H1 (cell line): ENCODE data around the gene CACNA2D1. TPM values are rescaled to one million over a fixed set of nuclear protein-coding genes. Genes with fewer than 3 reads are reported as not detected.

Experiments used
- CTCF ChIA-PET: fragments of 300-600 bp; sonication (Branson Sonifier 250); formaldehyde crosslinking; loops from one replicate; lab custom pipeline; 2021; ENCODE audit not compliant: partially characterized antibody; lab: Charles Lee
- POLR2A ChIA-PET: fragments of 300-600 bp; sonication (Branson Sonifier 250); formaldehyde crosslinking; loops from one replicate; lab custom pipeline; 2021; ENCODE audit warnings: inconsistent platforms; ENCODE audit not compliant: partially characterized antibody; lab: Charles Lee
- DNase-seq, 2 experiments: peaks; one replicate each; pipeline versions ENCODE4 v3.0.0 to v3.0.0-alpha.2; 2010 to 2022; ENCODE audit warnings: low spot score in 2 of 2, low read depth in 1 of 2, mixed read lengths in 1 of 2
- FAIRE-seq: peaks from 2 replicates; lab custom pipeline; 2011; peaks lifted over from hg19 to GRCh38; lab: Jason Lieb, UNC
- H2AFZ ChIP-seq: 2 replicates; pipeline ENCODE4 v1.8.1; 2012; ENCODE audit warnings: low read length, inconsistent platforms
- H2AK5ac ChIP-seq: 2 replicates; pipeline ENCODE4 v1.6.1; 2013; ENCODE audit warnings: low read depth, low read length
- H2BK120ac ChIP-seq: replicated peaks from 2 replicates; pipeline ENCODE3; 2013; ENCODE audit warnings: low read depth, low read length, inconsistent platforms
- H2BK12ac ChIP-seq: 2 replicates; pipeline ENCODE4 v1.6.1; 2013; ENCODE audit warnings: low read depth, low read length
- H2BK15ac ChIP-seq: 2 replicates; pipeline ENCODE4 v1.6.1; 2013; ENCODE audit warnings: low read length
- H2BK20ac ChIP-seq: 2 replicates; pipeline ENCODE4 v1.6.1; 2013; ENCODE audit warnings: low read length
- H2BK5ac ChIP-seq: 2 replicates; pipeline ENCODE4 v1.6.1; 2013; ENCODE audit warnings: low read depth, low read length
- H3K14ac ChIP-seq: 2 replicates; pipeline ENCODE4 v1.6.1; 2013; ENCODE audit warnings: inconsistent platforms; ENCODE audit not compliant: insufficient read length
- H3K18ac ChIP-seq: 2 replicates; pipeline ENCODE4 v1.6.1; 2013; ENCODE audit warnings: low read length; ENCODE audit errors: extremely low read depth
- H3K23ac ChIP-seq: 2 replicates; pipeline ENCODE4 v1.6.1; 2013; ENCODE audit warnings: inconsistent platforms; ENCODE audit not compliant: insufficient read length
- H3K23me2 ChIP-seq: 2 replicates; pipeline ENCODE4 v1.6.1; 2013; ENCODE audit warnings: low read depth, low read length
- H3K27ac ChIP-seq: 2 replicates; pipeline ENCODE4 v1.6.1; 2011; ENCODE audit warnings: low read depth, low read length, inconsistent platforms
- H3K27me3 ChIP-seq, 4 experiments: replicated peaks in 1 of 4; 1 replicate in 1 of 4; 2 replicates in 3 of 4; pipeline versions ENCODE4 v1.6.1 to v1.8.1; 2011 to 2013; ENCODE audit warnings: low read length in 3 of 4, mild to moderate bottlenecking in 3 of 4, inconsistent platforms in 2 of 4, mixed read lengths in 2 of 4, moderate library complexity in 1 of 4; ENCODE audit not compliant: control insufficient read depth in 3 of 4, insufficient read depth in 3 of 4; ENCODE audit errors: extremely low read depth in 1 of 4
- H3K36me3 ChIP-seq, 4 experiments: 2 replicates each; pipeline versions ENCODE4 v1.6.1 to v1.8.1; 2011 to 2013; ENCODE audit warnings: mild to moderate bottlenecking in 4 of 4, low read length in 3 of 4, moderate library complexity in 2 of 4, control low read depth in 1 of 4, inconsistent platforms in 1 of 4; ENCODE audit not compliant: insufficient read depth in 4 of 4, control insufficient read depth in 2 of 4
- H3K4ac ChIP-seq: replicated peaks from 2 replicates; pipeline ENCODE3; 2013; ENCODE audit warnings: low read length, low read depth, mixed read lengths, inconsistent platforms; ENCODE audit not compliant: insufficient read length
- H3K4me1 ChIP-seq, 4 experiments: replicated peaks in 1 of 4; 1 replicate in 1 of 4; 2 replicates in 3 of 4; pipeline versions ENCODE4 v1.6.1 to v1.8.1; 2011 to 2013; ENCODE audit warnings: low read length in 3 of 4, inconsistent platforms in 2 of 4, mixed read lengths in 1 of 4; ENCODE audit not compliant: insufficient read depth in 4 of 4, control insufficient read depth in 3 of 4
- H3K4me2 ChIP-seq, 2 experiments: 2 replicates each; pipeline versions ENCODE4 v1.6.1 to v1.8.1; 2011 to 2013; ENCODE audit warnings: low read depth in 2 of 2, low read length in 2 of 2, control low read depth in 1 of 2, inconsistent platforms in 1 of 2, mild to moderate bottlenecking in 1 of 2; ENCODE audit not compliant: insufficient read depth in 1 of 2
- H3K4me3 ChIP-seq, 4 experiments: fragments of 200-600, 300-600 bp in 1 of 4; sonication (generic), shearing (Covaris generic), sonication (Bioruptor Twin) in 1 of 4; 2 replicates each; pipeline versions ENCODE4 v1.5.1 to v1.8.1; 2011 to 2016; ENCODE audit warnings: low read length in 4 of 4, low read depth in 3 of 4, control low read depth in 2 of 4, inconsistent platforms in 2 of 4, mild to moderate bottlenecking in 2 of 4, mixed read lengths in 1 of 4, moderate library complexity in 1 of 4; ENCODE audit not compliant: insufficient read depth in 2 of 4; ENCODE audit errors: extremely low read depth in 1 of 4
- H3K56ac ChIP-seq: replicated peaks from 2 replicates; pipeline ENCODE3; 2013; ENCODE audit warnings: low read depth, mild to moderate bottlenecking, mixed read lengths, low read length, inconsistent platforms; ENCODE audit not compliant: insufficient read length
- H3K79me1 ChIP-seq: 2 replicates; pipeline ENCODE4 v1.6.1; 2013; ENCODE audit warnings: low read depth, low read length, control low read depth
- H3K79me2 ChIP-seq, 2 experiments: 2 replicates each; pipeline versions ENCODE4 v1.6.1 to v1.8.1; 2012 to 2013; ENCODE audit warnings: low read length in 2 of 2, mild to moderate bottlenecking in 2 of 2, inconsistent platforms in 1 of 2; ENCODE audit not compliant: insufficient read depth in 2 of 2, control insufficient read depth in 1 of 2
- H3K9ac ChIP-seq, 4 experiments: replicated peaks in 1 of 4; 1 replicate in 1 of 4; 2 replicates in 3 of 4; pipeline versions ENCODE4 v1.6.1 to v1.8.1; 2011 to 2013; ENCODE audit warnings: low read depth in 3 of 4, low read length in 3 of 4, control low read depth in 2 of 4, mild to moderate bottlenecking in 2 of 4, moderate library complexity in 2 of 4, inconsistent platforms in 1 of 4; ENCODE audit errors: extremely low read depth in 1 of 4
- H3K9me3 ChIP-seq, 2 experiments: 2 replicates each; pipeline versions ENCODE4 v1.6.1 to v1.8.1; 2012 to 2013; ENCODE audit warnings: mild to moderate bottlenecking in 2 of 2, moderate library complexity in 2 of 2, control low read depth in 1 of 2, inconsistent platforms in 1 of 2, low read depth in 1 of 2, low read length in 1 of 2, mixed read lengths in 1 of 2; ENCODE audit not compliant: insufficient read depth in 2 of 2
- H4K20me1 ChIP-seq, 2 experiments: replicated peaks in 1 of 2; 2 replicates each; pipeline versions ENCODE3 to v1.8.1; 2011 to 2013; ENCODE audit warnings: inconsistent platforms in 2 of 2, low read length in 2 of 2, mild to moderate bottlenecking in 1 of 2; ENCODE audit not compliant: insufficient read depth in 2 of 2, control insufficient read depth in 1 of 2
- H4K5ac ChIP-seq: 2 replicates; pipeline ENCODE4 v1.6.1; 2013; ENCODE audit warnings: low read length, low read depth, mixed read lengths, inconsistent platforms; ENCODE audit not compliant: insufficient read length
- H4K8ac ChIP-seq: 2 replicates; pipeline ENCODE4 v1.8.0; 2013; ENCODE audit warnings: mild to moderate bottlenecking, moderate library complexity, low read length, inconsistent platforms; ENCODE audit not compliant: insufficient read depth; ENCODE audit errors: extremely low read depth
- H4K91ac ChIP-seq: replicated peaks from 2 replicates; pipeline ENCODE3; 2013; ENCODE audit warnings: low read length, mixed read lengths, inconsistent platforms; ENCODE audit not compliant: insufficient read length
- E2F6 ChIP-seq: IDR thresholded peaks from 2 replicates; pipeline ENCODE4 v1.6.1; 2012; ENCODE audit warnings: inconsistent platforms
- JUN ChIP-seq: IDR thresholded peaks from 2 replicates; pipeline ENCODE4 v1.6.1; 2011; ENCODE audit warnings: low read depth, mild to moderate bottlenecking, improper control_type of control experiment, low read length
- JUND ChIP-seq: IDR thresholded peaks from 2 replicates; pipeline ENCODE4 v1.6.1; 2011; ENCODE audit warnings: mild to moderate bottlenecking, improper control_type of control experiment, low read length
- MAFK ChIP-seq: IDR thresholded peaks from 2 replicates; pipeline ENCODE4 v1.6.1; 2012; ENCODE audit warnings: low read depth, mild to moderate bottlenecking, improper control_type of control experiment, low read length
- POLR2AphosphoS5 ChIP-seq: IDR thresholded peaks from 2 replicates; pipeline ENCODE4 v1.6.1; 2011; ENCODE audit warnings: low read depth, low read length
- RBBP5 ChIP-seq: IDR thresholded peaks from 2 replicates; pipeline ENCODE4 v1.7.1; 2012; ENCODE audit warnings: low read depth, mild to moderate bottlenecking, inconsistent platforms, low read length, moderate library complexity, borderline replicate concordance
- SRF ChIP-seq: IDR thresholded peaks from 2 replicates; pipeline ENCODE4 v1.6.1; 2011; ENCODE audit warnings: mild to moderate bottlenecking, low read depth, low read length, moderate library complexity
- TAF1 ChIP-seq: IDR thresholded peaks from 2 replicates; pipeline ENCODE4 v1.6.1; 2011; ENCODE audit warnings: mild to moderate bottlenecking, low read depth, low read length
- YY1 ChIP-seq: IDR thresholded peaks from 2 replicates; pipeline ENCODE4 v1.6.1; 2011; ENCODE audit warnings: low read depth, mild to moderate bottlenecking, low read length
- WGBS, 2 experiments: shearing (Covaris generic) in 1 of 2; methylation state at CpG; one replicate each; pipeline versions ENCODE4 v1.1.6 to v1.1.7; 2013 to 2015; ENCODE audit warnings: low lambda C conversion rate in 2 of 2, mixed read lengths in 2 of 2, inconsistent platforms in 1 of 2, low coverage in 1 of 2, missing lambda C conversion rate in 1 of 2; ENCODE audit not compliant: insufficient replicate concordance in 2 of 2, insufficient coverage in 1 of 2, insufficient read length in 1 of 2; ENCODE audit errors: extremely low coverage in 1 of 2, missing lambda C conversion rate in 1 of 2; 5-methylcytosine and 5-hydroxymethylcytosine counted together
- polyA plus RNA-seq, 7 experiments: library from polyadenylated mRNA; depleted of rRNA in 3 of 7; stranded (reverse) in 5 of 7; unstranded in 2 of 7; fragments of >200 nt in 5 of 7; fragments of 200-250 nt in 2 of 7; gene quantifications; 1 replicate in 5 of 7; 2 replicates in 1 of 7; 4 replicates in 1 of 7; pipeline versions ENCODE4 v1.2.1 to v1.2.3, GENCODE V29; 2011 to 2013; ENCODE audit warnings: missing spikeins in 2 of 7, mixed read lengths in 2 of 7
- total RNA-seq: library from RNA; stranded (reverse); fragmentation: NEBNext Ultra II Directional; extraction: Animal tissue kit (Norgen Biotek cat#: 25700); gene quantifications from 2 replicates; pipeline ENCODE4 v1.2.1, GENCODE V29; 2021
- TF ChIP-seq, protein P1 (sequence below): IDR thresholded peaks from 2 replicates; pipeline ENCODE4 v1.6.1; 2012; ENCODE audit warnings: low read length, inconsistent platforms

The CACNA2D1 gene
- total and polyA plus RNA-seq, 2 of the 8 experiments (the other 6 are each of a cell fraction or from before 2014, with no cell fraction given): 4.3 to 27.3 TPM

GRCh38 chr7:82443036-82443546 is 486 bp downstream of the CACNA2D1 start:
- peak overlapping the region; percentile 86 for H3K18ac ChIP-seq
- H3K79me1 ChIP-seq: no peaks in the 10 kb centered on the region
- H3K9me3 ChIP-seq: no peaks in the 10 kb centered on the region
- H4K91ac ChIP-seq: peak overlapping the region; percentile 69
- H3K23me2 ChIP-seq: peaks cover 15% of the 10 kb centered on the region
- H2BK120ac ChIP-seq: peak overlapping the region; percentile 68
- peak overlapping the region; percentile 15; the same call in 1 of the 2 replicates for H2AFZ ChIP-seq
- ChIA-PET CTCF (interaction anchor here (0.6 kb wide), 1 partner anchor 175 kb away, joined by 3 read pairs; no protein-coding TSS in a partner anchor), POLR2A (interaction anchor here (1.4 kb wide), 1 partner anchor 20 kb away, joined by 4 read pairs; no protein-coding TSS in a partner anchor)
- H2BK12ac ChIP-seq: peak overlapping the region; percentile 98; the same call in 1 of the 2 replicates
- H3K36me3 ChIP-seq: no peaks in the 10 kb centered on the region
- H3K14ac ChIP-seq: peak overlapping the region; percentile 42
- peak overlapping the region; percentile 97 for H4K8ac ChIP-seq
- H3K4me3 ChIP-seq: peak overlapping the region; percentile 67 to 94 (median 85)
- H3K56ac ChIP-seq: peak overlapping the region; percentile 77
- DNase-seq (peak in 1 of 2 experiments; percentile 75), FAIRE-seq (no peak)
- peaks cover 0 to 43% of the 10 kb centered on the region in 2 experiments; a peak in 3 of 4 replicates for H3K79me2 ChIP-seq
- no peaks in the 10 kb centered on the region for H3K27me3 ChIP-seq
- H4K5ac ChIP-seq: peak overlapping the region; percentile 93
- no peak overlapping the region for H3K23ac ChIP-seq
- WGBS, 2 experiments: 0% methylated on average over 31 of the region's 64 CpGs; no CpG with 5 or more reads in 1 of the 2 experiments
- no peak overlapping the region for H2BK15ac ChIP-seq
- peak overlapping the region; percentile 69 for H3K4ac ChIP-seq
- peak overlapping the region; percentile 84 for H3K27ac ChIP-seq
- H3K4me2 ChIP-seq: peak overlapping the region; percentile 82 to 94
- H4K20me1 ChIP-seq: no peaks in the 10 kb centered on the region
- no peak overlapping the region; the same call in 1 of the 2 replicates for H2AK5ac ChIP-seq
- H2BK20ac ChIP-seq: no peak overlapping the region
- H3K4me1 ChIP-seq: peaks cover 0 to 9% (median 5%) of the 10 kb centered on the region in 4 experiments; a peak in 4 of 7 replicates
- peak overlapping the region; percentile 79 to 99 (median 87) for H3K9ac ChIP-seq
- H2BK5ac ChIP-seq: peak overlapping the region; percentile 55; the same call in 1 of the 2 replicates
- TF ChIP-seq E2F6 (peak; percentile 67), SRF (no peak), JUN (no peak), RBBP5 (peak; percentile 95), POLR2AphosphoS5 (no peak; the same call in 1 of the 2 replicates), JUND (no peak), TAF1 (peak; percentile 40; the same call in 1 of the 2 replicates), MAFK (no peak), YY1 (peak; percentile 74; the same call in 1 of the 2 replicates)
- TF ChIP-seq, protein P1, sequence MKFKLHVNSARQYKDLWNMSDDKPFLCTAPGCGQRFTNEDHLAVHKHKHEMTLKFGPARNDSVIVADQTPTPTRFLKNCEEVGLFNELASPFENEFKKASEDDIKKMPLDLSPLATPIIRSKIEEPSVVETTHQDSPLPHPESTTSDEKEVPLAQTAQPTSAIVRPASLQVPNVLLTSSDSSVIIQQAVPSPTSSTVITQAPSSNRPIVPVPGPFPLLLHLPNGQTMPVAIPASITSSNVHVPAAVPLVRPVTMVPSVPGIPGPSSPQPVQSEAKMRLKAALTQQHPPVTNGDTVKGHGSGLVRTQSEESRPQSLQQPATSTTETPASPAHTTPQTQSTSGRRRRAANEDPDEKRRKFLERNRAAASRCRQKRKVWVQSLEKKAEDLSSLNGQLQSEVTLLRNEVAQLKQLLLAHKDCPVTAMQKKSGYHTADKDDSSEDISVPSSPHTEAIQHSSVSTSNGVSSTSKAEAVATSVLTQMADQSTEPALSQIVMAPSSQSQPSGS: no peak
